HL-60 (cell line): ENCODE results near the gene RPS27L.

ENCODE experiments used
- DNase-seq, 2 experiments: peaks; one replicate each; pipeline ENCODE4 v3.0.0-alpha.2; 2010 to 2020; ENCODE audit warnings: low read depth in 1 of 2, low spot score in 1 of 2
- H3K27ac ChIP-seq: fragments of 250-450 bp; sonication (Bioruptor Pico); replicated peaks from 2 replicates; pipeline ENCODE4 v1.5.1; 2020; ENCODE audit warnings: mild to moderate bottlenecking, moderate library complexity
- H3K27me3 ChIP-seq: fragments of 250-450 bp; sonication (Bioruptor Pico); 2 replicates; pipeline ENCODE4 v1.5.1; 2021; ENCODE audit warnings: mild to moderate bottlenecking, moderate library complexity; ENCODE audit not compliant: insufficient read depth, poor library complexity, severe bottlenecking
- H3K4me3 ChIP-seq: replicated peaks from 2 replicates; pipeline ENCODE4 v1.5.1; 2011; ENCODE audit warnings: mild to moderate bottlenecking, control low read depth, low read length; ENCODE audit not compliant: insufficient read depth
- CTCF ChIP-seq: IDR thresholded peaks from one replicate; pipeline ENCODE4 v1.5.1; 2011; ENCODE audit warnings: low read length, control low read depth, inconsistent platforms; ENCODE audit not compliant: insufficient read depth
- GABPA ChIP-seq: IDR thresholded peaks from 2 replicates; pipeline ENCODE4 v1.6.1; 2012; ENCODE audit warnings: low read depth
- POLR2AphosphoS5 ChIP-seq: IDR thresholded peaks from 2 replicates; pipeline ENCODE4 v1.6.1; 2012; ENCODE audit warnings: low read depth
- REST ChIP-seq: IDR thresholded peaks from 2 replicates; pipeline ENCODE4 v1.6.1; 2012; ENCODE audit warnings: low read depth; ENCODE audit not compliant: insufficient replicate concordance
- SPI1 ChIP-seq: IDR thresholded peaks from 2 replicates; pipeline ENCODE4 v1.6.1; 2012; ENCODE audit warnings: low read depth, mild to moderate bottlenecking, borderline replicate concordance

Gene RPS27L

DNA sequence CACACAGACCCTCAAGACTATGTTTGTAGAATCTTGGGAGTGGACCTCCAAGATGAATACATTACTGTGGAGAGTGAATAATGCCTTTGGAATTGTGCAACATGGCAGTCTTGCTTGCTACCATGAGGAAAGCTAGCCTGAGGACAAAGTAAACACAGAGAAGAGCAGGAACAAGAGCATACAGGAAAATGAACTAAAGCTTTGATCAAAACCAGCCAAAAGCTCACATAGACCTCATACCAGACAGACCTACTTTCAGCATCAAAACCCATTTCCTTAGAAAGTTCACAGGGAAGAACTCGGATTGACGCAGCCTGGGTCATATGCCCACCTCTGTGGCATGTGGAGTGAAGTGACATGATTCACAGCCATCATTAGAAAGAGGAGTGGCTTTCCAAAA is 28.8 kb upstream of the RPS27L start:
- H3K27ac ChIP-seq, result no peak overlapping the region
- H3K4me3 ChIP-seq, result no peak overlapping the region
- TF ChIP-seq REST (no peak), POLR2AphosphoS5 (no peak), CTCF (no peak), SPI1 (no peak), GABPA (no peak)
- no peaks in the 10 kb centered on the region for H3K27me3 ChIP-seq
- no peak for DNase-seq

DNA sequence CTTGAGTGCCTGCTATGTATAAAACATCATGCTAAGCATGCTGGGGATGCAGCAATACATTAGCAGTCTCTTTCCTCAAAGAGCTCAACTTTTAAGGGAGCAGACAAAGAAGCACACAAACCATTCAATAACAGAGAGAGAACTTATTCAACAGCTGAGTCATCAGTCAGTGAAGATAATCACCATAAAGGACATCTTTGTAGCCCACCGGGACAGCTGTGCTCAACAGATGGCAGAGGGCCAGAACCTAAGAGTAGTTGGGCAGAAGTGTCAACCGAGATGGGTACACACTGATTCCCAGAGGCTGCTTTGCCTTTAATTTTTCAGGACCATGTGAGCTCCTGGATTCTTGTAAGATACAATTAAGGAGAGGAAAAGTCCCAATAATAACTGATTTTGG is 27.9 kb upstream of the RPS27L start:
- Histone ChIP-seq H3K4me3 (no peak overlapping the region), H3K27ac (no peak overlapping the region), H3K27me3 (no peaks in the 10 kb centered on the region)
- DNase-seq, result no peak
- no peak for TF ChIP-seq REST
- no peak for TF ChIP-seq CTCF
- TF ChIP-seq GABPA, result no peak
- no peak for TF ChIP-seq SPI1
- TF ChIP-seq POLR2AphosphoS5, result no peak

DNA sequence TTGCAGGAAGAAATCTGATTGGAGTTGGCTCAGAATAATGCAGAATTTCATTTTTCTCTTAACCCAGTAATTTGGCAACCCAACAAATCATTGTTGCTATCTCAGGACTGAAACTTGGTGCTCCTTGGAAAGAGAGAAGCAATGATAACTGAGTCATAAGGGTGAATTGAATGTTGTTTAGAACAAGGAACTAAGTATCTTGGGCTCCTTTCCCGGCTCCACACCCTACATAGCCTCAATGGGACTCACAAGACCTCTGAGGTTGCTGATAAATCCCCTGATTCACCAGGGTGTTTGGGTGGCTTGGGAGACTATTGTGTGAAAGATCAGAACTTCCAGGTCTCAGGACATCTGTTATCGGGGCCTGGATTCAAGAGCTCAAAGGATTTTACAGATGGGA is 24.4 kb upstream of the RPS27L start:
- no peak for DNase-seq
- H3K27me3 ChIP-seq, result no peaks in the 10 kb centered on the region
- TF ChIP-seq SPI1 (no peak), GABPA (no peak)
- H3K4me3 ChIP-seq, result no peak overlapping the region
- no peak overlapping the region for H3K27ac ChIP-seq

DNA sequence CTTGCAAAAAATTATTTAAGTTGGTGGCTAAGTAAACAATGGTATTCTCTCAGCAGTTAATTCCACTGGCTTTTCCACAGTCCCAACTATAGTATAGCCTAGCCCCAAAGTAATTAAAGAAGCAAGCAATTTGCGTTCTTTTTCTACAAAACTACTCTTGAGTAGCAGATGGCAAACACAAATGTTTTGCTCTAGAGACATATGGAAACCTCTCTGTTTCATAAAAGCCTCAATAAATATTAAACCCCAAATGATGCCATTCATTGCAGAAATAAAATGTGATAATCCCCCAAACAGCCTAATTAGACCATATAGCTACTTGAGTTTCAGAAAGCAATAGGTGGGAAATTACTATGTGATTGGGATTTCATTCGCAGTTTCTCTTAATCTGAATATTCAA is 23.5 kb upstream of the RPS27L start:
- no peak overlapping the region for H3K4me3 ChIP-seq
- TF ChIP-seq POLR2AphosphoS5, result no peak
- no peak for TF ChIP-seq SPI1
- TF ChIP-seq REST, result no peak
- TF ChIP-seq CTCF, result no peak
- no peak for TF ChIP-seq GABPA
- H3K27me3 ChIP-seq, result no peaks in the 10 kb centered on the region
- H3K27ac ChIP-seq, result no peak overlapping the region
- no peak for DNase-seq
